Measurements from ENCODE around the gene WFDC2. TPM values are rescaled to one million over a fixed set of nuclear protein-coding genes. Genes with fewer than 3 reads are reported as not detected.

WFDC2 gene
- total RNA-seq, 1 donor from 2014 or later: 61.3 TPM

DNA sequence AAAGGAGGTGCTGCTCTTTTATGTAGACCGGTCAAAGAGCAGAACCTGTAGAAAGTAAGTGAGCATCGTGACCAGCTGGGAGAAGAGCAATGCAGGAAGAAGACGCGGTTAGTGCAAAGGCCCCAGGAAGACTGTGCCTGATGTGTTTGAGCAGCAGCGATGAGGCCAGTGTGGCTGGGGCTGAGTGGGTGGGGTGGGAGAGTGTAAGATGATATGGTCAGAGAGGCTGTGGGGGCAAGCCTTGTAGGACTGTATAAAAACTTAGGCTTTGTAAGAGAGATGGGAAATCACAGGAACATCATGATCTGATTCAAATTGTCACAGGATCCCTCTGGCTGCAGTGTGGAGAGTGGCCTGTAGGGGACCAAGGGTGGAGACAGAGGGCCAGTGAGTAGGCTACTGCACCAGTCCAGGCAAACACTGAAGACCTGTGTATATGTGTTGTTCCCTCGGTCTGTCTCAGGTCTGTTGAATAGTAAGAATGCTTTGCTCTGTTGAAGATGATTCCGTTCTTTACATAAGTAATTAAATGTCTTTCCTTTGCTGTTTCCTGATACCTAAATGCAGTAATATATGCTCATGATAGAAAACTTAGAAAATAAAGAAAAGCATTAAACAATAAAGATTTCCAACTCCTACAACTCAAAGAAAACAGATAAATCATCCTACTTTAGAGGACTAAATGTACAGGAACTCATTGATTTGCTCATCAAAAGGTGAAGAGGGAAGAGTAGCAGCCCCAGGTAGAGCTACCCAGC is 23.6 kb upstream of the WFDC2 start:
- TF ChIP-seq, protein P1, sequence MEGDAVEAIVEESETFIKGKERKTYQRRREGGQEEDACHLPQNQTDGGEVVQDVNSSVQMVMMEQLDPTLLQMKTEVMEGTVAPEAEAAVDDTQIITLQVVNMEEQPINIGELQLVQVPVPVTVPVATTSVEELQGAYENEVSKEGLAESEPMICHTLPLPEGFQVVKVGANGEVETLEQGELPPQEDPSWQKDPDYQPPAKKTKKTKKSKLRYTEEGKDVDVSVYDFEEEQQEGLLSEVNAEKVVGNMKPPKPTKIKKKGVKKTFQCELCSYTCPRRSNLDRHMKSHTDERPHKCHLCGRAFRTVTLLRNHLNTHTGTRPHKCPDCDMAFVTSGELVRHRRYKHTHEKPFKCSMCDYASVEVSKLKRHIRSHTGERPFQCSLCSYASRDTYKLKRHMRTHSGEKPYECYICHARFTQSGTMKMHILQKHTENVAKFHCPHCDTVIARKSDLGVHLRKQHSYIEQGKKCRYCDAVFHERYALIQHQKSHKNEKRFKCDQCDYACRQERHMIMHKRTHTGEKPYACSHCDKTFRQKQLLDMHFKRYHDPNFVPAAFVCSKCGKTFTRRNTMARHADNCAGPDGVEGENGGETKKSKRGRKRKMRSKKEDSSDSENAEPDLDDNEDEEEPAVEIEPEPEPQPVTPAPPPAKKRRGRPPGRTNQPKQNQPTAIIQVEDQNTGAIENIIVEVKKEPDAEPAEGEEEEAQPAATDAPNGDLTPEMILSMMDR (IDR thresholded peaks at IDR 0.05; ENCODE audit: unreplicated experiment): peak; percentile 68
- no peak overlapping the region for H3K4me3 Mint-ChIP-seq
- peaks cover 55% of the 10 kb centered on the region for H3K4me1 Mint-ChIP-seq
- H3K9me3 Mint-ChIP-seq: no peaks in the 10 kb centered on the region
- H3K36me3 Mint-ChIP-seq: no peaks in the 10 kb centered on the region
- peak overlapping the region; percentile 62 for H3K27ac Mint-ChIP-seq
- peak in 1 of 2 experiments; percentile 57 for DNase-seq (ENCODE audit: low spot score in 2 of 2, unreplicated experiment in 2 of 2)
- no peaks in the 10 kb centered on the region for H3K27me3 Mint-ChIP-seq (ENCODE audit: low read depth)

DNA sequence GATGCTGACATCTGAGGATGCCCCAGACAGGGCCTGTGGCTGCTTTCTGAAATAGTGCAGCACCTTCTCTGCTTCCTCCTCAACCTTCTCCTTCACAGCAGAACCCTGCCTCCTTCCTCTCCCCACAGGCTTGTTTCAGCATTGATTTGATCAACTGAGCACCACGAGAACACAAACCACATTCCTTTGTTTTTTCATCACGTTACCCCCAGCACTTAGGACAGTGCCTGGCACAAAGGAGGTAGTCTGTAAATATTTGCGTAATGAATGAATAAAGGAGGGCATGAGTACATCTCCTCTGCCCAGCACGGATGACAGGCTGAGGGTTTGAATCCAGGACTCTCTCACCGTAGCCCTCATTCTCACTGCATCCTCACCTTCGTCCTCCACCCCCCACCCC is 21.3 kb upstream of the WFDC2 start:
- peaks cover 38% of the 10 kb centered on the region for H3K4me1 Mint-ChIP-seq

GRCh38 chr20:45449528-45449927 is 20.0 kb upstream of the WFDC2 start:
- Mint-ChIP-seq H3K4me3 (no peak overlapping the region), H3K27ac (no peak overlapping the region)

More for the DNA sequence above, 21.3 kb upstream of the WFDC2 start:
- H3K9me3 Mint-ChIP-seq: no peaks in the 10 kb centered on the region
- no peaks in the 10 kb centered on the region for H3K27me3 Mint-ChIP-seq (ENCODE audit: low read depth)
- H3K4me3 Mint-ChIP-seq: no peak overlapping the region
- no peaks in the 10 kb centered on the region for H3K36me3 Mint-ChIP-seq
- TF ChIP-seq, protein P1 (IDR thresholded peaks at IDR 0.05; ENCODE audit: unreplicated experiment): no peak
- DNase-seq (ENCODE audit: low spot score in 2 of 2, unreplicated experiment in 2 of 2): no peak
- H3K27ac Mint-ChIP-seq: no peak overlapping the region

DNA sequence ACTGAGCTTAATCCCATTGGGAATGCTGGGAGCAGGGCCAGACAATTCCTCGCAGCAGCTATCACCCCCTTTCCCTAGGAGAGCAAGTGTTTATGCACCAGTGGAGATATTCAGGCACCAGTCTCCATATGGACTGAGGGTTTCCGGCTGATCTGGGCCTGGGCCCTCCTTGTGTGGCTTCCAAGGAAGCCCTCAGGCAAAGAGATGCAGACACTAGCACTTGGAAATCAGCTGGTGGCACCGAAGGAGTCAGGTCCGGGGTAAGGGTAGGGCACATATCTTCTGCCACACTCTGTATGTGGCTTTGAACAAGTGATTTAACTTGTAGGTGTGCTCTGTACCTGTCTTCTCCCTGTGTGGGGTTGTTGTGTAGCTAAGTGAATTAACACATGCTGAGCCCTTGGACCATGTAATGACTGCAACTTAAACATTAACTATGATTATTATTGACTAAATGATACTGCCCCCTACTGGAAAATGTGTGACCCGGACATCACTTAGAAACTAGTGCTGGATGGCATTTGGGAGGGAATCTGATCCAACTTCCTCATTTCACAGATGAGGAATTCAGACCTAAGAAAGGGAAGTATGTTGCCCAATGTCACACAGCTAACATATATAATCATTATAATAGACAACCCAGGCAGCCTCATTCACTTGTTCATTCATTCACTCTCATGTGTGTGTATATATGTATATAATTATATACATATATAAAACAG is 19.3 kb upstream of the WFDC2 start:
- no peaks in the 10 kb centered on the region for H3K27me3 Mint-ChIP-seq (ENCODE audit: low read depth)
- no peak overlapping the region for H3K27ac Mint-ChIP-seq
- peaks cover 19% of the 10 kb centered on the region for H3K4me1 Mint-ChIP-seq
- no peaks in the 10 kb centered on the region for H3K9me3 Mint-ChIP-seq
- DNase-seq (ENCODE audit: low spot score in 2 of 2, unreplicated experiment in 2 of 2): no peak
- TF ChIP-seq, protein P1 (IDR thresholded peaks at IDR 0.05; ENCODE audit: unreplicated experiment): peak; percentile 64
- no peaks in the 10 kb centered on the region for H3K36me3 Mint-ChIP-seq
- H3K4me3 Mint-ChIP-seq: no peak overlapping the region

More at GRCh38 chr20:45449528-45449927, 20.0 kb upstream of the WFDC2 start:
- Mint-ChIP-seq H3K27me3 (ENCODE audit: low read depth) (no peaks in the 10 kb centered on the region), H3K9me3 (no peaks in the 10 kb centered on the region), H3K36me3 (no peaks in the 10 kb centered on the region), H3K4me1 (peaks cover 26% of the 10 kb centered on the region)
- TF ChIP-seq, protein P1 (IDR thresholded peaks at IDR 0.05; ENCODE audit: unreplicated experiment): no peak
- no peak for DNase-seq (ENCODE audit: low spot score in 2 of 2, unreplicated experiment in 2 of 2)

DNA sequence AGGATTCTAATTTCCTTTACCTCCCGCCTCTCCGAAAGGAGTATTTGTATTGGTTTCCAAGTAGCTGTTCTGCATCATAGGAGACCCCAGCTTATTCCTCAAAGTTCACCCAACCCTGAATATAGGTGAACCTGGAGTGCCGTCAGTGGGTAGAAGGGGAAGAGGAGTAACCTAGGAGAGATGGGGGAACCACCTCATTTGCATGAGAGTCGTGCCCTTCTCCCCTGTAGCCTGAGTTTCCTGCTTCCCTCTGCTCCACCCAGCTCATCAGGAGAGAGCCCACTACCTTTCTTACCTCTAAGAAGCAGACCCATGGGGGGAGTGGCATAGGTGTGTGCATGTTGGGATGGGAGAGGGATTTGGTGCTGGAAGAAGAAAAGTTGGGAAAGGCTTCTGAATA is 17.3 kb upstream of the WFDC2 start:
- TF ChIP-seq, protein P1 (IDR thresholded peaks at IDR 0.05; ENCODE audit: unreplicated experiment): no peak
- Mint-ChIP-seq H3K36me3 (no peaks in the 10 kb centered on the region), H3K4me1 (peaks cover 5% of the 10 kb centered on the region), H3K27ac (no peak overlapping the region), H3K9me3 (no peaks in the 10 kb centered on the region), H3K4me3 (no peak overlapping the region), H3K27me3 (ENCODE audit: low read depth) (no peaks in the 10 kb centered on the region)
- no peak for DNase-seq (ENCODE audit: low spot score in 2 of 2, unreplicated experiment in 2 of 2)

Data from mesothelial cell of epicardium (in vitro differentiated cells).